Prostate gland (tissue), 2 donors: ENCODE data around the gene GPR173. TPM values are rescaled to one million over a fixed set of nuclear protein-coding genes. Genes with fewer than 3 reads are reported as not detected.

Source experiments
- DNase-seq: peaks from one replicate; pipeline ENCODE4 v3.0.0-alpha.2; 2019; ENCODE audit warnings: low spot score
- H3K27ac ChIP-seq, 2 donors: fragments of 200-600 bp; sonication (generic); 2 replicates each; pipeline ENCODE4 v1.5.1; 2017 to 2019
- H3K27me3 ChIP-seq: fragments of 200-600 bp; sonication (generic); replicated peaks from 2 replicates; pipeline ENCODE4 v1.5.1; 2019; ENCODE audit not compliant: insufficient read depth
- H3K36me3 ChIP-seq, 2 donors: fragments of 200-600 bp; sonication (generic); 1 replicate in 1 of 2; 2 replicates in 1 of 2; pipeline versions ENCODE4 v1.5.1 to v1.8.1; 2017 to 2019
- H3K4me1 ChIP-seq: fragments of 200-600 bp; sonication (generic); replicated peaks from 2 replicates; pipeline ENCODE4 v1.5.1; 2019
- H3K4me3 ChIP-seq, 2 donors: fragments of 200-600 bp; sonication (generic); 2 replicates each; pipeline ENCODE4 v1.5.1; 2017 to 2019
- H3K9me3 ChIP-seq: fragments of 200-600 bp; sonication (generic); 2 replicates; pipeline ENCODE4 v1.5.1; 2017
- CTCF ChIP-seq, 4 experiments: fragments of 200-600 bp in 2 of 4; fragments of 450-650 bp in 2 of 4; sonication (generic) in 2 of 4; IDR thresholded peaks; 1 replicate in 3 of 4; 2 replicates in 1 of 4; pipeline ENCODE4 v1.5.1; 2016 to 2019; ENCODE audit warnings: antibody characterized with exemption in 4 of 4, mild to moderate bottlenecking in 2 of 4, moderate library complexity in 2 of 4
- POLR2A ChIP-seq: fragments of 450-650 bp; IDR thresholded peaks from one replicate; pipeline ENCODE4 v1.6.1; 2016; ENCODE audit warnings: antibody characterized with exemption, mild to moderate bottlenecking
- POLR2AphosphoS5 ChIP-seq: sonication (generic); formaldehyde crosslinking; IDR thresholded peaks from one replicate; pipeline ENCODE4 v1.6.1; 2017; ENCODE audit warnings: antibody characterized with exemption
- WGBS: methylation state at CpG from one replicate; pipeline ENCODE4 v1.1.5; 2018; 5-methylcytosine and 5-hydroxymethylcytosine counted together
- intact Hi-C: fragments of 100-400 bp; cut with DNase I; formaldehyde crosslinking; loops from one replicate; pipeline ENCODE4 v1.14.2; 2022
- total RNA-seq, 2 donors: library from RNA; depleted of rRNA; stranded (reverse); fragments of >200 nt; gene quantifications; one replicate each; pipeline ENCODE4 v1.1.0, GENCODE V29; 2016

The GPR173 gene
- total RNA-seq, 2 donors from 2014 or later: 1.9 to 3.6 TPM

- Histone ChIP-seq H3K27me3 (no peaks in the 10 kb centered on the region), H3K4me1 (no peaks in the 10 kb centered on the region), H3K4me3 (no peak overlapping the region), H3K27ac (peak overlapping the region; percentile 35 to 51), H3K9me3 (no peaks in the 10 kb centered on the region), H3K36me3 (no peaks in the 10 kb centered on the region)
- intact Hi-C loops: no loop called here
- TF ChIP-seq POLR2AphosphoS5: no peak
- TF ChIP-seq CTCF (IDR thresholded peaks at IDR 0.05): no peak
- no peak for TF ChIP-seq POLR2A
- 65% methylated on average over 1 of the region's 2 CpGs for WGBS
- DNase-seq: no peak
Measured at GRCh38 chrX:53115550-53115874, 66.9 kb downstream of the GPR173 start.

GRCh38 chrX:53116101-53116500 is 67.5 kb downstream of the GPR173 start:
- no peaks in the 10 kb centered on the region for H3K36me3 ChIP-seq
- intact Hi-C loops: no loop called here
- no peak for DNase-seq
- no peak for TF ChIP-seq POLR2A
- no peak for TF ChIP-seq CTCF (IDR thresholded peaks at IDR 0.05)
- 27% methylated on average over 2 of the region's 3 CpGs for WGBS
- H3K4me3 ChIP-seq: no peak overlapping the region
- no peaks in the 10 kb centered on the region for H3K9me3 ChIP-seq
- no peaks in the 10 kb centered on the region for H3K27me3 ChIP-seq
- no peaks in the 10 kb centered on the region for H3K4me1 ChIP-seq
- peak overlapping the region; percentile 35 to 51 for H3K27ac ChIP-seq

GRCh38 chrX:53122013-53122412 is 73.4 kb downstream of the GPR173 start:
- H3K36me3 ChIP-seq: no peaks in the 10 kb centered on the region
- no peak overlapping the region for H3K27ac ChIP-seq
- H3K4me3 ChIP-seq: no peak overlapping the region
- intact Hi-C loops: no loop called here
- H3K9me3 ChIP-seq: no peaks in the 10 kb centered on the region
- no peaks in the 10 kb centered on the region for H3K4me1 ChIP-seq
- DNase-seq: no peak
- WGBS: 32% methylated on average over 1 of the region's 1 CpG
- TF ChIP-seq CTCF (IDR thresholded peaks at IDR 0.05) (no peak), POLR2AphosphoS5 (no peak), POLR2A (no peak)
- H3K27me3 ChIP-seq: no peaks in the 10 kb centered on the region

- Histone ChIP-seq H3K27ac (no peak overlapping the region), H3K4me1 (no peaks in the 10 kb centered on the region), H3K4me3 (no peak overlapping the region), H3K9me3 (no peaks in the 10 kb centered on the region), H3K27me3 (no peaks in the 10 kb centered on the region), H3K36me3 (no peaks in the 10 kb centered on the region)
- TF ChIP-seq POLR2A (no peak), POLR2AphosphoS5 (no peak), CTCF (IDR thresholded peaks at IDR 0.05) (no peak)
- intact Hi-C loops: no loop called here
- no peak for DNase-seq
Measured at GRCh38 chrX:53125506-53125905, 76.9 kb downstream of the GPR173 start.

GRCh38 chrX:53126377-53126776 is 77.8 kb downstream of the GPR173 start:
- DNase-seq: no peak
- Histone ChIP-seq H3K27me3 (no peaks in the 10 kb centered on the region), H3K9me3 (no peaks in the 10 kb centered on the region), H3K4me3 (no peak overlapping the region), H3K27ac (no peak overlapping the region), H3K4me1 (no peaks in the 10 kb centered on the region), H3K36me3 (no peaks in the 10 kb centered on the region)
- TF ChIP-seq POLR2A (no peak), CTCF (IDR thresholded peaks at IDR 0.05) (no peak), POLR2AphosphoS5 (no peak)
- intact Hi-C loops: no loop called here
- 94% methylated on average over 2 of the region's 2 CpGs for WGBS
